HUDEP-2 (cell line): ENCODE results near the gene SDF4.

ENCODE experiments used
- DNase-seq, 76 experiments: peaks; one replicate each; lab custom pipeline; 2025; ENCODE audit not compliant: unreplicated experiment in 76 of 76; lab: John Stamatoyannopoulos, UW

Gene SDF4

GRCh38 chr1:1243807-1244191, 12.0 kb upstream of the SDF4 start:
- DNase-seq, result no peak

- DNase-seq, result no peak
Observed at GRCh38 chr1:1243266-1243660, 11.5 kb upstream of the SDF4 start.

- no peak for DNase-seq
Observed at GRCh38 chr1:1242461-1243265, 10.9 kb upstream of the SDF4 start.

GRCh38 chr1:1241588-1242219, 9.9 kb upstream of the SDF4 start:
- no peak for DNase-seq

- no peak for DNase-seq
Observed at GRCh38 chr1:1240822-1241587, 9.2 kb upstream of the SDF4 start.

GRCh38 chr1:1240348-1240732, 8.5 kb upstream of the SDF4 start:
- no peak for DNase-seq

GRCh38 chr1:1239614-1240347, 8.0 kb upstream of the SDF4 start:
- no peak for DNase-seq

GRCh38 chr1:1239227-1239613, 7.4 kb upstream of the SDF4 start:
- no peak for DNase-seq

- DNase-seq, result no peak
Observed at GRCh38 chr1:1238702-1239178, 6.9 kb upstream of the SDF4 start.

- no peak for DNase-seq
Observed at GRCh38 chr1:1237874-1238701, 6.3 kb upstream of the SDF4 start.

- peak in 1 of 76 experiments; percentile 12 for DNase-seq
Observed at GRCh38 chr1:1236945-1237873, 5.4 kb upstream of the SDF4 start.

- no peak for DNase-seq
Observed at GRCh38 chr1:1236176-1236763, 4.5 kb upstream of the SDF4 start.

- no peak for DNase-seq
Observed at GRCh38 chr1:1235016-1235744, 3.4 kb upstream of the SDF4 start.

GRCh38 chr1:1234180-1234808, 2.5 kb upstream of the SDF4 start:
- DNase-seq, result no peak

GRCh38 chr1:1233567-1233892, 1.7 kb upstream of the SDF4 start:
- DNase-seq, result no peak

GRCh38 chr1:1232796-1233566, 1.2 kb upstream of the SDF4 start:
- DNase-seq, result peak in 6 of 76 experiments; percentile 23 to 45 (median 40)
